Tibial artery (tissue), 4 donors: ENCODE data around the gene SBDS.

ENCODE experiments used
- DNase-seq, 2 donors: peaks; one replicate each; pipeline ENCODE4 v3.0.0-alpha.2; 2019
- H3K27ac ChIP-seq, 2 donors: fragments of 200-600 bp; sonication (generic) in 1 of 2; 1 replicate in 1 of 2; 2 replicates in 1 of 2; pipeline ENCODE4 v1.5.1; 2018 to 2019; ENCODE audit warnings: mild to moderate bottlenecking in 1 of 2
- H3K27me3 ChIP-seq, 2 donors: fragments of 200-600 bp; sonication (generic) in 1 of 2; one replicate each; pipeline versions ENCODE4 v1.5.1 to v1.6.0; 2016 to 2019
- H3K36me3 ChIP-seq, 3 donors: fragments of 200-600 bp; sonication (generic) in 2 of 3; one replicate each; pipeline ENCODE4 v1.5.1; 2016 to 2019; ENCODE audit warnings: mild to moderate bottlenecking in 2 of 3
- H3K4me1 ChIP-seq, 4 donors: fragments of 200-600 bp; sonication (generic) in 2 of 4; 1 replicate in 3 of 4; 2 replicates in 1 of 4; pipeline ENCODE4 v1.5.1; 2016 to 2019
- H3K4me3 ChIP-seq, 2 donors: fragments of 200-600 bp; sonication (generic) in 1 of 2; 1 replicate in 1 of 2; 2 replicates in 1 of 2; pipeline ENCODE4 v1.5.1; 2018 to 2019; ENCODE audit warnings: mild to moderate bottlenecking in 2 of 2
- H3K9me3 ChIP-seq, 3 donors: fragments of 200-600 bp; sonication (generic) in 1 of 3; one replicate each; pipeline ENCODE4 v1.5.1; 2016 to 2019
- CTCF ChIP-seq, 2 experiments: fragments of 200-600 bp in 1 of 2; fragments of 450-650 bp in 1 of 2; IDR thresholded peaks; one replicate each; pipeline ENCODE4 v1.5.1; 2017 to 2019; ENCODE audit warnings: antibody characterized with exemption in 2 of 2, mild to moderate bottlenecking in 1 of 2, moderate library complexity in 1 of 2
- intact Hi-C: fragments of 100-400 bp; cut with DNase I; formaldehyde crosslinking; loops from one replicate; pipeline ENCODE4 v1.15.0; 2023; ENCODE audit warnings: low total_unique reads

SBDS gene

GRCh38 chr7:66961096-66961495 lies 34.3 kb downstream of the SBDS start:
- H3K4me3 ChIP-seq = no peak overlapping the region
- intact Hi-C loops = no loop called here
- DNase-seq = no peak
- peaks cover 4 to 37% (median 23%) of the 10 kb centered on the region in 3 donors for H3K36me3 ChIP-seq
- no peaks in the 10 kb centered on the region for H3K27me3 ChIP-seq
- no peaks in the 10 kb centered on the region for H3K9me3 ChIP-seq
- peaks cover 0 to 23% (median 10%) of the 10 kb centered on the region in 4 donors for H3K4me1 ChIP-seq
- H3K27ac ChIP-seq = no peak overlapping the region
- TF ChIP-seq CTCF (IDR thresholded peaks at IDR 0.05) = no peak

- Histone ChIP-seq H3K4me3 (no peak overlapping the region), H3K4me1 (peaks cover 0 to 23% (median 10%) of the 10 kb centered on the region in 4 donors), H3K9me3 (no peaks in the 10 kb centered on the region), H3K27ac (no peak overlapping the region), H3K36me3 (peaks cover 13 to 46% (median 32%) of the 10 kb centered on the region in 3 donors), H3K27me3 (no peaks in the 10 kb centered on the region)
- intact Hi-C loops = no loop called here
- peak in 1 of 2 donors; percentile 9 for DNase-seq
- no peak for TF ChIP-seq CTCF (IDR thresholded peaks at IDR 0.05)
Observed at GRCh38 chr7:66960192-66960591, 35.2 kb downstream of the SBDS start.

GRCh38 chr7:66958538-66959350 lies 36.6 kb downstream of the SBDS start:
- Histone ChIP-seq H3K4me1 (peaks cover 0 to 23% (median 10%) of the 10 kb centered on the region in 4 donors), H3K27ac (no peak overlapping the region), H3K9me3 (no peaks in the 10 kb centered on the region), H3K36me3 (peaks cover 21 to 61% (median 44%) of the 10 kb centered on the region in 3 donors), H3K27me3 (no peaks in the 10 kb centered on the region), H3K4me3 (no peak overlapping the region)
- DNase-seq = peak in 1 of 2 donors; percentile 32
- TF ChIP-seq CTCF (IDR thresholded peaks at IDR 0.05) = no peak
- intact Hi-C loops = no loop called here

- Histone ChIP-seq H3K27me3 (no peaks in the 10 kb centered on the region), H3K4me3 (no peak overlapping the region), H3K36me3 (peaks cover 31 to 71% (median 54%) of the 10 kb centered on the region in 3 donors), H3K9me3 (no peaks in the 10 kb centered on the region), H3K4me1 (peaks cover 0 to 23% (median 10%) of the 10 kb centered on the region in 4 donors), H3K27ac (peak overlapping the region; percentile 2 to 28)
- no peak for TF ChIP-seq CTCF (IDR thresholded peaks at IDR 0.05)
- intact Hi-C loops = no loop called here
- peak in 1 of 2 donors; percentile 25 for DNase-seq
Observed at GRCh38 chr7:66957595-66958290, 37.6 kb downstream of the SBDS start.

- peak in 1 of 2 donors; percentile 16 for DNase-seq
- no peak overlapping the region for H3K4me3 ChIP-seq
- no peak for TF ChIP-seq CTCF (IDR thresholded peaks at IDR 0.05)
- intact Hi-C loops = no loop called here
- no peaks in the 10 kb centered on the region for H3K9me3 ChIP-seq
- H3K36me3 ChIP-seq = peaks cover 72 to 85% (median 82%) of the 10 kb centered on the region in 3 donors
- no peak overlapping the region for H3K27ac ChIP-seq
- H3K27me3 ChIP-seq = no peaks in the 10 kb centered on the region
- peaks cover 0 to 16% (median 8%) of the 10 kb centered on the region in 4 donors for H3K4me1 ChIP-seq
Observed at GRCh38 chr7:66953044-66953427, 42.4 kb downstream of the SBDS start.
